ENCODE data around the gene CAPS2.

CAPS2 gene

GRCh38 chr12:75329918-75330826 lies at the start of gene CAPS2:
Gene CAPS2 (minus strand): TSS chr12:75330324. CDS start chr12:75326498, 3,826 bp downstream.
- no peaks in the 10 kb centered on the region for H3K36me3 ChIP-seq
- peak within 1 kb of the TSS; percentile 55 to 77 (median 74) for H3K9ac ChIP-seq
- no peaks in the 10 kb centered on the region for H3K27me3 ChIP-seq
- H3K9me3 ChIP-seq (replicated peaks in 1 of 11): no peaks in the 10 kb centered on the region
- peaks cover 0 to 13% (median 5%) of the 10 kb centered on the region in 10 experiments; a peak in 14 of 20 replicates for H3K4me1 ChIP-seq
- peak in 4 of 11 experiments; percentile 30 to 75 (median 38); a peak in 6 of 22 replicates for TF ChIP-seq Cebpa-rat (IDR thresholded peaks at IDR 0.05)
- H4K20me1 ChIP-seq: no peaks in the 10 kb centered on the region
- peak within 1 kb of the TSS; percentile 72 to 89 (median 81) for H3K4me2 ChIP-seq
- H3K4me3 ChIP-seq: peak within 1 kb of the TSS; percentile 56 to 77 (median 64)
- H3K27ac ChIP-seq: peak within 1 kb of the TSS in 7 of 11 experiments; percentile 6 to 69 (median 41); a peak in 12 of 22 replicates

GRCh38 chr12:75378354-75378753 lies 48.2 kb upstream of the CAPS2 start:
- H3K4me1 ChIP-seq: no peaks in the 10 kb centered on the region
- H3K9ac ChIP-seq: no peak overlapping the region
- no peak overlapping the region for H3K4me3 ChIP-seq
- H3K9me3 ChIP-seq (replicated peaks in 1 of 11): no peaks in the 10 kb centered on the region
- H3K36me3 ChIP-seq: no peaks in the 10 kb centered on the region
- no peak overlapping the region for H3K27ac ChIP-seq
- no peaks in the 10 kb centered on the region for H4K20me1 ChIP-seq
- TF ChIP-seq Cebpa-rat (IDR thresholded peaks at IDR 0.05): no peak
- H3K4me2 ChIP-seq: no peak overlapping the region
- H3K27me3 ChIP-seq: no peaks in the 10 kb centered on the region

GRCh38 chr12:75374971-75375370 lies 44.8 kb upstream of the CAPS2 start:
- Histone ChIP-seq H3K4me3 (no peak overlapping the region), H3K36me3 (no peaks in the 10 kb centered on the region), H3K4me2 (no peak overlapping the region), H3K27ac (no peak overlapping the region), H3K4me1 (no peaks in the 10 kb centered on the region), H3K27me3 (no peaks in the 10 kb centered on the region), H4K20me1 (no peaks in the 10 kb centered on the region), H3K9ac (no peak overlapping the region), H3K9me3 (replicated peaks in 1 of 11) (no peaks in the 10 kb centered on the region)
- TF ChIP-seq Cebpa-rat (IDR thresholded peaks at IDR 0.05): no peak

GRCh38 chr12:75366629-75367028 lies 36.5 kb upstream of the CAPS2 start:
- H3K9me3 ChIP-seq (replicated peaks in 1 of 11): peaks cover 0 to 1% (median 0%) of the 10 kb centered on the region in 11 experiments; a peak in 3 of 22 replicates
- no peak for TF ChIP-seq Cebpa-rat (IDR thresholded peaks at IDR 0.05)
- no peaks in the 10 kb centered on the region for H3K27me3 ChIP-seq
- H3K9ac ChIP-seq: no peak overlapping the region
- no peaks in the 10 kb centered on the region for H3K36me3 ChIP-seq
- H3K27ac ChIP-seq: no peak overlapping the region
- no peak overlapping the region for H3K4me3 ChIP-seq
- H3K4me1 ChIP-seq: peaks cover 0 to 24% (median 2%) of the 10 kb centered on the region in 10 experiments; a peak in 9 of 20 replicates
- H3K4me2 ChIP-seq: peak overlapping the region in 3 of 11 experiments; percentile 22 to 36 (median 35); a peak in 4 of 22 replicates
- no peaks in the 10 kb centered on the region for H4K20me1 ChIP-seq

GRCh38 chr12:75364919-75365318 lies 34.8 kb upstream of the CAPS2 start:
- peaks cover 0 to 18% (median 0%) of the 10 kb centered on the region in 11 experiments; a peak in 10 of 22 replicates for H3K9me3 ChIP-seq (replicated peaks in 1 of 11)
- no peak overlapping the region for H3K4me3 ChIP-seq
- peaks cover 0 to 27% (median 2%) of the 10 kb centered on the region in 10 experiments; a peak in 9 of 20 replicates for H3K4me1 ChIP-seq
- no peak overlapping the region for H3K9ac ChIP-seq
- TF ChIP-seq Cebpa-rat (IDR thresholded peaks at IDR 0.05): peak in 8 of 11 experiments; percentile 20 to 85 (median 62); a peak in 10 of 22 replicates
- no peaks in the 10 kb centered on the region for H4K20me1 ChIP-seq
- no peaks in the 10 kb centered on the region for H3K27me3 ChIP-seq
- no peaks in the 10 kb centered on the region for H3K36me3 ChIP-seq
- peak overlapping the region in 2 of 11 experiments; percentile 42 to 45; a peak in 4 of 22 replicates for H3K27ac ChIP-seq
- peak overlapping the region in 5 of 11 experiments; percentile 27 to 57 (median 43); a peak in 6 of 22 replicates for H3K4me2 ChIP-seq

GRCh38 chr12:75361408-75361807 lies 31.3 kb upstream of the CAPS2 start:
- Histone ChIP-seq H3K4me3 (no peak overlapping the region), H3K9ac (no peak overlapping the region), H3K27ac (no peak overlapping the region), H3K36me3 (no peaks in the 10 kb centered on the region), H3K4me1 (peaks cover 0 to 23% (median 2%) of the 10 kb centered on the region in 10 experiments; a peak in 9 of 20 replicates), H3K4me2 (0 out of 22 replicates have a peak overlapping the region, but pooled peaks of 1 of the 11 experiments have one; percentile 11), H4K20me1 (no peaks in the 10 kb centered on the region), H3K27me3 (no peaks in the 10 kb centered on the region), H3K9me3 (replicated peaks in 1 of 11) (peaks cover 0 to 18% (median 0%) of the 10 kb centered on the region in 11 experiments; a peak in 10 of 22 replicates)
- no peak for TF ChIP-seq Cebpa-rat (IDR thresholded peaks at IDR 0.05)

GRCh38 chr12:75360920-75361319 lies 30.8 kb upstream of the CAPS2 start:
- Histone ChIP-seq H3K4me2 (no peak overlapping the region), H3K4me3 (no peak overlapping the region)

GRCh38 chr12:75354011-75354410 lies 23.9 kb upstream of the CAPS2 start:
- Histone ChIP-seq H3K4me2 (no peak overlapping the region), H3K27me3 (no peaks in the 10 kb centered on the region), H3K9ac (no peak overlapping the region), H3K36me3 (no peaks in the 10 kb centered on the region), H3K9me3 (replicated peaks in 1 of 11) (peaks cover 15 to 30% (median 18%) of the 10 kb centered on the region in 11 experiments; a peak in 21 of 22 replicates), H4K20me1 (no peaks in the 10 kb centered on the region), H3K27ac (no peak overlapping the region), H3K4me1 (no peaks in the 10 kb centered on the region), H3K4me3 (no peak overlapping the region)
- TF ChIP-seq Cebpa-rat (IDR thresholded peaks at IDR 0.05): no peak

More at GRCh38 chr12:75360920-75361319, 30.8 kb upstream of the CAPS2 start:
- Histone ChIP-seq H3K9me3 (replicated peaks in 1 of 11) (peaks cover 0 to 18% (median 0%) of the 10 kb centered on the region in 11 experiments; a peak in 11 of 22 replicates), H4K20me1 (no peaks in the 10 kb centered on the region), H3K36me3 (no peaks in the 10 kb centered on the region), H3K27me3 (no peaks in the 10 kb centered on the region), H3K9ac (no peak overlapping the region), H3K4me1 (peaks cover 0 to 18% (median 2%) of the 10 kb centered on the region in 10 experiments; a peak in 9 of 20 replicates), H3K27ac (no peak overlapping the region)
- no peak for TF ChIP-seq Cebpa-rat (IDR thresholded peaks at IDR 0.05)

GRCh38 chr12:75350413-75350812 lies 20.3 kb upstream of the CAPS2 start:
- Histone ChIP-seq H3K27ac (no peak overlapping the region), H4K20me1 (no peaks in the 10 kb centered on the region), H3K4me2 (no peak overlapping the region), H3K36me3 (no peaks in the 10 kb centered on the region), H3K4me1 (no peaks in the 10 kb centered on the region), H3K27me3 (no peaks in the 10 kb centered on the region), H3K4me3 (no peak overlapping the region), H3K9me3 (replicated peaks in 1 of 11) (peaks cover 11 to 26% (median 15%) of the 10 kb centered on the region in 11 experiments; a peak in 21 of 22 replicates), H3K9ac (no peak overlapping the region)
- no peak for TF ChIP-seq Cebpa-rat (IDR thresholded peaks at IDR 0.05)

Measured in BLaER1 treated with 17β-estradiol and CSF1 and Interleukin-3, amounts not matched to agents 10 nM and 100 nM (cell line).